Fibroblast of skin of right quadriceps (primary cell): Measurements from ENCODE around the gene LDLRAD4.

Experiments
- DNase-seq: peaks from one replicate; pipeline ENCODE4 v3.0.0-alpha.2; 2013

LDLRAD4 gene

DNA sequence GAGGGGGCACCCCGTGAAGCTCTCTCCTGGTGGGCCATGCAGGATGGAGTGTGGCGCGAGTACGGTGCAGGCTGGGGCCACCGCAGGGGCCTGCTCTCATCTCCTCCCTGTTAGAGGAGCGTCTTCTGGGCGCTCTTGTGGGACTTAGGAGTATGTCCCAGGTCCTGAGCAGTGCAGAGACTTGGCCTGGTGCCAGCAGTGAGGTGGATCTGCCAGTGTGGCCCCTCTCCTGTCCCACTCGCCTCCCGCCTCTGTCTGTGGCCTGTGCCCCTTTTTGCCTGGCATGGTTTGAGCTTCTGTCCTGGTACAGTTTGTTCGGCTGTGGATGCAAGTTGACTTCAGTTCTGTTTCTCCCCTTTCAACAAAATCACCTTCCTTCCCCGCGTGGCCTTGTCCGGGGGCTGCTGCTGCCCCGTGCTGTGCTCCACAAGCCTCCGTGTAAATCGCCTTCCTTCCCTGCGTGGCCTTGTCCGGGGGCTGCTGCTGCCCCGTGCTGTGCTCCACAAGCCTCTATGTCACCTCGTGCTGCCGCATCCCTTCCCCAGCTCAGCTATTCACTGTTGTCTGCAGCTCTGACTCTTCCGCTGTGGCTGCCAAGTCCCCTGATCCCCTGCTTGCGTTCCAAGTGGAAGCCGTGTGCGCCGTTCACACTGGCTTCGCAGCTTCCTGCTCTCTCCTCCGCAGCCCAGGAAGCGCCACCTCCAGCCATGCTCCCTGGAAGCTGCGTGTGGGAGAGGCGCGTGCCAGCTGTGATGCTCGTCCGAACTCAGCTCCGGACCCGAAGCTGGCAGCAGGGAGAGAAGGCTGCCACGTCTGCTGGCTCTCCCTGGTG is 13.7 kb downstream of the LDLRAD4 start:
- DNase-seq, result no peak

GRCh38 chr18:13232971-13233786 is 14.6 kb downstream of the LDLRAD4 start:
- DNase-seq, result no peak

DNA sequence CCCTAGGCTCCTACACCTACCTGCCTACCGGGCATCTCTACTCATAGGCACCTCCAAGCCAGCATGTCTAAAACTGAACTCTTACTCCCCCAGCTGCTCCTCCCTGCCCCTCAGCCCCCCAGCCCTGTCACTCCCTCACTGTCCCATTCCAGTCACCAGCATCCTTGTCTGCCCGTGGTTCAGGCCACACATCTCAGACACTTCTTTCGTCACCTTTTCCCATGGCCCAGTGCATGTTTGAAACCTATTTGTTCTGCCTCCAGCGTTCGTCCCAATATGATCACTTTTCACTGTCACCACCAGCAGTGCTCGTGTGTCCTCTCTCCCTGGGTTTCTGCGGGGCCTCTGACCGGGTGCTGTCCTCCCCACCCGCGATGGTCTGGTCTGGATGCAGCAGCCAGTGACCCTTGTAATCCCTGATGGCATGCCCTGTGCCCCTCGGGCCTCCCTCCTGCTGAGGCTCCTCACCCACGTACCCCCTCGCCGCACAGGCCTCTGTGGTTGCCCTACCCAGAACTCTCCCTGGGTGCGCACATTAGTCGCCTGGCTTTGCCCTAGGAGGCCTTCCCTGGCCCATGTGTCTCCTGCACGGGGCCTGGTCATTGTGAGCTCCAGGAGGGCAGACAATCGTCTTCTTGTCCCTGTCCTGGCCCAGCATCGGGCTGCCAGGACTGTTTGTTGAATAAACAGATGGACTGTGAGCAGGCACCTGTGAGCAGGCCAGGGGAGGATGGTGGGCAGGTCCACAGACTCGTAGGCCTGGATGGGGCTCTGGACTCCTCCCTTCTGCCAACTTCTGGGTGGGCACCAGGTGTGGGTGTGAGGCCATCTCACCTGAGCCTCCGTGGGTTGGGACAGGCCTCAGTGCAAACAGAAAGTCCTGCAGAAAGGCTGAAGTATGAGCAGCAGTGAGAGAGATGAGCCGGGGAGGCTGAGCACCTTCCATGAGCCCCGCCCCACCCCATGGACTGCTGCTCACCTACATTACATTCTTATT is 15.5 kb downstream of the LDLRAD4 start:
- DNase-seq, result no peak

- DNase-seq, result peak; percentile 9
Measured at GRCh38 chr18:13235421-13235831, 16.9 kb downstream of the LDLRAD4 start.

DNA sequence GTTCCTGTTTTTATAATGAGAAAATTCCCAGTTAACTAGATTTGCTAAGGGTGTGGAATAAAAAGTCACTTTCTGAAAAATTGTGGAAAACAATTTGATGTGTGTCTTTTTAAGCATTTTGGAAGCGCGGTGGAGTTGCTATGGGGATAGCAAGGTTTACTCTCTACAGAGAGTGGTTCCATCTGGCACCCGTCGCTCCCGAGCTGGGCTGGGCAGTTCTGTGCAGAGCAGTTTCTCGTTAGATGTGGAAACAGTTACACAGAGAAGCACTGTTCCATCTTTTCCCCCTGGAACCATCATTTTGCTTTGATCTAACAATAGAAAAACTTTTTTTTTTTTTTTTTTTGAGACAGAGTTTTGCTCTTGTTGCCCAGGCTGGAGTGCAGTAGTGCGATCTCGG is 17.4 kb downstream of the LDLRAD4 start:
- no peak for DNase-seq

- DNase-seq, result no peak
Measured at GRCh38 chr18:13236411-13236810, 17.9 kb downstream of the LDLRAD4 start.

- DNase-seq, result no peak
Measured at GRCh38 chr18:13237073-13237472, 18.5 kb downstream of the LDLRAD4 start.

DNA sequence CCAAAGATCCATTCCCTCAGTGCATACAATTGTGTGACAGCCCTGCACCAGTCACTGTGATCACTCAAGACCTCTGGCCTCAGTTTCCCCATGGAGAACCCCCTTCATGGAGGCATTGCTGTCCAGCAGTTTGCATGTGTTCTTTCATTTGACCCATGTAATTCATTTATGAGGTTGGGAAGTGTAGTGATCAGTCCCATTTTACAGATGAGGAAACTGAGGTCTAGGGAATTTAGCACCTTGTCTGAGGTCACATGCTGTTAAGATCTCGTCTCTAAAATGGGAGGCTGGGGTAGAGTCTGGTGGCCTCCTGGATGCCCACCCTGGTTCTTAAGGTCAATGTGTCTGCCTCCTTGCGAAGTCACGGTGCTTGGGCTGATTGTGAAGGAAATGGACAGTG is 19.1 kb downstream of the LDLRAD4 start:
- no peak for DNase-seq

DNA sequence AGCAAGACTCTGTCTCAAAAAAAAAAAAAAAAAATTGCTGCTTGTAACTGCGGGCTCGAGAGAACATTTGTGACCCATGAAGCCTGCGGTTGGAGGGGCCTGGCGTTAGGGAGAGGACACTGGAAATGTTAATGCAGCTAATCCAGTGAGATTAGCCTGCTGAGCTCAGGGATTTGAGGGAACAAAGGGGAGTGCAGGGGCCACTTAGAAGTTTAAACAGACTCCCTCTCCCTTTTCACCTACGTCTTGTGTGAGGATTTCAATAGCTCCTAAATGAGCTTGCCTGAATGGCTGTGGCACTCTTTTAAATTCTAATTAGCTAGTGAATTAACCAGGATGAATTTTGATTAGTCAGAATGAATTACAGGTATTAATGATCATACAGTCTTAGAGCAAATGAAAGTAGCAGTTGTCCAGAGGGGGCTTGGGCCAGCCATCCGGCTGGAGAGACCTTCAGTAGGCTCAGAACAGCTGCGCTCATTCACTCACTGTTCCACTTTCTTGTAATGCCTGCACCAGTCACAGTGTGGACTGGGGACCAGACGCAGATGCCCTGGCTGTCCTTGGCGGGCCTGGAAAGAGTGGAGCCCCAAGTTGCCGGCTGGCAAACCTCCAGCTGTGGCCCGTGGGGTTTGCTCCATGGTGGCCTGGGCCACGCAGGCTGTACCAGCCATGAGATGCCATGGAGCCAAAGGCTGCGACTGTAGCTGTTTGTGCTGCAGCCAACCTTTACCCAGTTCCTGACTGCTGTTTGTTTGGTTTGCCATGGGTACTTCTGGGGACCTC is 20.8 kb downstream of the LDLRAD4 start:
- no peak for DNase-seq

GRCh38 chr18:13240060-13240725 is 21.6 kb downstream of the LDLRAD4 start:
- no peak for DNase-seq

DNA sequence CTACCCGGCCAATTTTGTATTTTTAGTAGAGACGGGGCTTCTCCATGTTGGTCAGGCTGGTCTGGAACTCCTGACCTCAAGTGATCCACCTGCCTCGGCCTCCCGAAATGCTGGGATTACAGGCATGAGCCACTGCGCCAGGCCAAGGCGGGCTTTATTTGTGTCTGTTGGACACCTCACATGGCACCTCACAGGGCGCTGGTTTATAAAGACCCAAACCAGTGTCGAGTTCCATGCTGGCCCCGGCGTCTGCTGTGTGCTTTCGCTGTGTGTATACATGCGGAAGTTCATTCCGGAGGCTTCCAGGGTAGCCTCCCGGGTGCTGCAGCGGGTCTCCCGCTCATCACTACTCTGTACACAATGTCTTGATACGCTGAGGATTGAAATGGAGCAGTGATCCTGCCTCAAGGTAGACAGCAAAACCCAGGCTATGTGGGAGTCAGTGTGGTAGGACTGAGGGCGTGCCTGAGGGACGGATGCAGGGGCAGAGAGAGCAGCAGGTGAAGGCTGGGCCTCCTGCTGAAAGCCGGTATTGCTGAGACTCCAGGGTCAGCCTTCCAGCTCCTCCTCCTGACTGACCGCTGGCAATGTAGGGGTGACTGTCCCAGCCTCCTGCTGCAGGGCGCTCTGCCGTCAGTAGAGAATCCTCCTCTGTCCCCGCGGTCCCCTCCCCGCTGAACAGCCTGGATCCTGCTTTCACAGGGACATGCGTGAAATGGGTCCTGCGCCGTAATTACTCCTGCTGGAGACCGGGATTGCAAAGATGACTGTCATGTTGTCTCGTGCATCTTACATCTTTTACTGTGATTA is 22.7 kb downstream of the LDLRAD4 start:
- no peak for DNase-seq

DNA sequence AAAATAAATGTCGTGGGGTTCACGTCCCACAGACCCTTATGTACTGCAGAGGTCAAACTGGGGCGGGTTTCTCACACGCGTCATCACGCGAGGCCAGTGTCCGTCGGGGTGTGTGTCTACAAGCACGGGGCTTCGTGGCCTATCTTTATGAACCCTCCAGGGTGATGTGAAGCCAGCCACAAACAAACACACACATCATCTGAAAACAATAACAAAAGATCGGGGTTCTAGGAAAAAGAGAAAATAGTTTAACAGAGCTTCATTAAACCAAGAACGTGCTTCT is 23.3 kb downstream of the LDLRAD4 start:
- DNase-seq, result no peak

GRCh38 chr18:13242797-13243196 is 24.2 kb downstream of the LDLRAD4 start:
- no peak for DNase-seq

DNA sequence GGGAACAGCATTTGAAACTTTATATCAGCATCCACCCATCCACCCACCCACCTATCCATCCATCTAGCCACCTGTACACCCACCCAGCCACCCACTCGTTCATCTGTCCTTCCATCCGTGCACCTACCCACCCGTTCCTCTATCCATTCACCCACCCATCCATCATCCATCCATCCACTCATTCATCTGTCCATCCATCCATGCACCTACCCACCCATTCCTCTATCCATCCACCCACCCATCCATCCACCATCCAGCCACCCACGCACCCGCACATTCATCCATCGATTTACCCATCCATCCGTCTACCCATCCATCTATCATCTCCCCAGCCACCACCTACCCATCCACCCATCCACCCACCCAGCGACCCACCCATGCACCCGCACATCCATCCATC is 24.8 kb downstream of the LDLRAD4 start:
- no peak for DNase-seq

- no peak for DNase-seq
Measured at GRCh38 chr18:13244135-13244534, 25.6 kb downstream of the LDLRAD4 start.

DNA sequence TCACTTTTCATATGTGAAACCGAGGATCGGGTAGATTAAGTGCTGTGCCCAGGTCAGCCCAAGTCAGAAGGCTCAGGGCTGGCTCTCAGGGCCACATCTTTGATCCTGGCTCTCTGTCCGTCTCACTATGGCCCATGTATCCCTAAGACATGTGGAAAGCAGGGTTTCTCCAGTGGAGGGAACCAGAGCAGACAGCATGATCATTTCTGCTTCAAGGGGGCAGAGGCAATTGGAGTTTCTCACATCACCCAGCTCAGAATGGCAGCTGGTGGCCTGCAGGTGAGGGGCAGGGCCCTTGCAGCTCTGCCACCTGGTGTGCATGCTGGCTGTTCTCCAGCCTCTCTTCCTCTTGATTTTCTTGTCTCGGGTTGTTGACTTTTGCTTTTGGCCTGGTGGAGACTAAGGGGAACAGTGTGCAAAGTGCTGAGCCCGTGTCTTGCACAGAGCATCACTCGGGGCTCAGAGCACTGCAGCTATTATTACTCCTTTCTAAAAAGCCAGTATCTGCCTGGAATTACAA is 27.0 kb downstream of the LDLRAD4 start:
- DNase-seq, result no peak

DNA sequence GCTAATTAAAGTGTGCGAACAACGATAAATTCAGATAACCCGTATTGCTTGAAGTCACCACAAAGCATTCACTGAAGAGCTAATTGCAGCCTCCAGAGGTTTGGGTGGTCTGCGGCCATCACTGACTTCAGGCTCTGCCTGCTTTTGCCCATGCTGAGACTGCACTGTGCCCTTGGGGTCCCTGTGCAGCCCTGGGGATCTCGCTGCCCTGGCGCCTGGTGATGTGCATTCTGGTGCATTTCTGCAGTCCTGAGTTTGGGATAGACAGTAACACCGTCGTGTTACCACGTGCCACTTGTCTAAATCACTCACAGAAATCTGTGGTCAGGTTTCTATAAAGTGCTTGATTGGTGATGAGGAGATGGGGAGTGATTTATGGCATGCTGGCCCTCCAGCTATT is 27.6 kb downstream of the LDLRAD4 start:
- no peak for DNase-seq

DNA sequence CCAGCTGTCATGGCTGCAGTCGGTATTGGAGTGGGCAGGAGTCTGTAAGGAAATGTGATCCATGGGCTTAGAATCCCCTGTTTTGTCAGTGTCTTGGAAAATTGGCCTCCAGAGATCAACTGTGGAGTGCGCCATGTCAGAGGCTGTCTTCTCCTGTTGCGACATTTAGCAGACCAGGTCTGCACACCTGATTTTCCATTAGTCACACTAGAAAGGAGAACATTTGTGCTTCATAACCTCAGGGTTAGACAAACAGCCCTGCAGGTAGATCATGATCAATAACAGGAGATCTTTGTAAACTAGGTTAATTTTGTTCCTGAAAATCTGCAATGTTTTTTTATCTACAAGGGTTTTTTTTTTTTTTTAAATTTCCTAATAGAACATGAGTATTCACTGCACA is 28.0 kb downstream of the LDLRAD4 start:
- DNase-seq, result no peak

- DNase-seq, result no peak
Measured at GRCh38 chr18:13247506-13247905, 28.9 kb downstream of the LDLRAD4 start.

DNA sequence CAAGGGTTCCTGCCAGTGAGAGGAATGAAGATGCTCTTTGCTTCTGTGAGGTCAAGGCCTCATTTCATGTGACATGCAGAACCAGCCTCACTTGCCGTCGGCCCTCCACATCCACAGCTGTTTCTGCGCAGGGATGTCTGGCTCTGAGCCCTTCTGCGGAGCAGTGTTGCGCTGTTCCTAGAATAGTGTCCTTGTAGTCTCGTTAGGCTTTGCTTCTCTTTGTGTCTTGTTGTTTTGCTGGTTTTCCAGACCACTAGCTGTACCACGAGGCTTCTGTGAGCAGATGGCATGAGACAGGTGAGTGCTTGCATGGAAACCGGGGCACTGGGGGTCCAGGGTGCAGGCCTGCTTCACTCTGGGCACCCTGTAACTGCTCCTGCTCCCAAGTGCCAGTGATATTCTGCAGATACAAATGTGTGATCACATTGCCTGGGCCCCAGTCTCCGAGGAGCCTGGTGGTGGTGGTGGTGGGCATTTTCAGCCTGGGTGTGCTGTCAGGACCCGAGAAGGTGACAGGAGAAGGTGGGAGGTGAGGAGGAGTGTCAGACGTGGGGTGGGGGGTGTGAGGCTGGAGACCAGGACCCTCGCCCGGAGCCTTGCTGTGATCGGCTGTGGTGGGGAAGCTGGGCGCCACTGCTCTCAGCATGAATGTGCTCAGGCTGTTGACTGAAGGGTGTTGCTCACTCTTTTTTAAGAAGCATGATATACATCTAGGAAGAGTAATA is 34.3 kb downstream of the LDLRAD4 start:
- no peak for DNase-seq
